HT-29 (cell line): ENCODE results near the gene MAP3K4. TPM values are rescaled to one million over a fixed set of nuclear protein-coding genes. Genes with fewer than 3 reads are reported as not detected.
A peak's percentile ranks its signal among the peaks of the same experiment; 100 is the strongest.

Experiments
- DNase-seq: peaks from one replicate; pipeline ENCODE4 v3.0.0-alpha.2; 2015; ENCODE audit warnings: low spot score
- total RNA-seq: library from RNA; depleted of rRNA; stranded (reverse); fragments of >200 nt; shearing (Covaris generic); gene quantifications from 2 replicates; pipeline ENCODE4 v1.2.3, GENCODE V29; 2014

The MAP3K4 gene
- total RNA-seq, 1 experiment from 2014 or later = 12.6 TPM

- DNase-seq = peak; percentile 4
Observed at GRCh38 chr6:161038229-161039031, 46.9 kb downstream of the MAP3K4 start.

- no peak for DNase-seq
Observed at GRCh38 chr6:161041274-161041673, 49.7 kb downstream of the MAP3K4 start.

- no peak for DNase-seq
Observed at GRCh38 chr6:161044335-161044734, 52.8 kb downstream of the MAP3K4 start.

GRCh38 chr6:161048641-161049040 lies 57.1 kb downstream of the MAP3K4 start:
- DNase-seq = no peak

GRCh38 chr6:161050134-161050765 lies 58.7 kb downstream of the MAP3K4 start:
- DNase-seq = no peak

GRCh38 chr6:161053103-161053502 lies 61.5 kb downstream of the MAP3K4 start:
- DNase-seq = no peak

- DNase-seq = no peak
Observed at GRCh38 chr6:161054876-161055275, 63.3 kb downstream of the MAP3K4 start.

GRCh38 chr6:161056451-161056850 lies 64.9 kb downstream of the MAP3K4 start:
- DNase-seq = no peak

- DNase-seq = no peak
Observed at GRCh38 chr6:161057103-161058091, 65.8 kb downstream of the MAP3K4 start.

- DNase-seq = no peak
Observed at GRCh38 chr6:161058741-161059140, 67.2 kb downstream of the MAP3K4 start.

GRCh38 chr6:161061576-161061975 lies 70.0 kb downstream of the MAP3K4 start:
- no peak for DNase-seq

GRCh38 chr6:161064915-161065314 lies 73.3 kb downstream of the MAP3K4 start:
- DNase-seq = no peak

- no peak for DNase-seq
Observed at GRCh38 chr6:161066511-161066910, 74.9 kb downstream of the MAP3K4 start.

- no peak for DNase-seq
Observed at GRCh38 chr6:161067749-161068148, 76.2 kb downstream of the MAP3K4 start.

GRCh38 chr6:161068321-161068741 lies 76.8 kb downstream of the MAP3K4 start:
- DNase-seq = no peak

GRCh38 chr6:161073930-161074329 lies 82.4 kb downstream of the MAP3K4 start:
- no peak for DNase-seq

GRCh38 chr6:161074496-161075121 lies 83.0 kb downstream of the MAP3K4 start:
- DNase-seq = no peak

GRCh38 chr6:161076181-161076677 lies 84.7 kb downstream of the MAP3K4 start:
- DNase-seq = no peak

GRCh38 chr6:161079566-161080262 lies 88.1 kb downstream of the MAP3K4 start:
- no peak for DNase-seq

- DNase-seq = no peak
Observed at GRCh38 chr6:161080263-161080970, 88.8 kb downstream of the MAP3K4 start.
